Erythroblast (primary cell): ENCODE results near the gene USH1C.

Source experiments
- DNase-seq, 2 experiments: peaks; one replicate each; lab custom pipeline; 2025; lab: John Stamatoyannopoulos, UW
- GATA1 ChIP-seq: IDR thresholded peaks from 2 replicates; pipeline ENCODE4 v1.6.1; 2011; ENCODE audit warnings: low read depth, mild to moderate bottlenecking, control low read depth, low read length, moderate library complexity
- POLR2A ChIP-seq: IDR thresholded peaks from 2 replicates; pipeline ENCODE4 v1.6.1; 2011; ENCODE audit warnings: mild to moderate bottlenecking, low read length

USH1C gene

DNA sequence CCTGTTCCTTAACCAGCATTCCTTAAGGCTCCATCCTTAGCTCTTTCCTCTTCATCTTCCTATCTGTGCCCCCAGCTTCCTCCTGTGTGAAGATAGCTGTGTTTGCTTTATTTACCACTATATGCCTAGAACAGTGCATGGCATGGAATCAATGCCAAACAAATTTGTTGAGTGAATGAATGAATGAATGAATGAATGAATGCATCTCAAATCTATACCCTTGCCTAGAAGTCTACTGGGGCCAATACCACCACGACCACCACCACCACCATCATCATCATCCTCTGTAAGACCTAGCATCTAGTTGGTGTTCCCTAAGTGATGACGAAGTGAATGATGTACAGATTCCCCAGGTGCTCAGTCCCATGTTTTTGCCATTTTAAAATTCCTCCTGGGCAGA is 2.0 kb upstream of the USH1C start:
- no peak for TF ChIP-seq GATA1
- TF ChIP-seq POLR2A: no peak
- no peak for DNase-seq

DNA sequence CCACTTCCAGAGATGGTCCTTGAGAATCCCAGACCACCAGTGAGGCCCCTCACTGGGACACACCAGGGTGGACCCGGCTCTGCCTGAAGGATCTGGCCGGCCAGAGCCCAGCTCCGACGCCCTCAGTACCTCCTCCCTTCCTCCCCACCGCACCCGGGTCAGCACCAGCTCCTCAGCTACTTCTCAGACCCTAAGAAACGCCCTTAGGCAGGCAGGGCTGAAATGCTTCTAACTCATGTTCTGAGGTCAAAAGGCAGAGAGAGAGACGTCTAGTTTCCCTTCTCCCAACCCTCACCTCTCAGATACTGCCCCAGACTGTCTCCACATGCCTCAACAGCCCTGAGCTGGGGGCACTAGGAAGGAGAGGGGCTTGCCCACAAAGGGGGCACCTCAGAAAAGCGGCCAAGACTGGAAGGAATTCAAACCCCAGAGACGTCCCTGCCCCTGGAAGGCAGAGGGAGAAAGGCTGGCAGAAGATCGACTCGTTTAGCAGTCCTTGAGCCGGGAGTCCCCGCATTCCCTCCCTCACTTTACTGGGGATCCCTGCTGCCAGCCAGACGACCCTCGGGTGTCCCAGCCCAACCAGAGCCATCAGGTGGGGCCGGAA is 539 bp downstream of the USH1C start:
- TF ChIP-seq GATA1 (no peak), POLR2A (no peak)
- DNase-seq: no peak

DNA sequence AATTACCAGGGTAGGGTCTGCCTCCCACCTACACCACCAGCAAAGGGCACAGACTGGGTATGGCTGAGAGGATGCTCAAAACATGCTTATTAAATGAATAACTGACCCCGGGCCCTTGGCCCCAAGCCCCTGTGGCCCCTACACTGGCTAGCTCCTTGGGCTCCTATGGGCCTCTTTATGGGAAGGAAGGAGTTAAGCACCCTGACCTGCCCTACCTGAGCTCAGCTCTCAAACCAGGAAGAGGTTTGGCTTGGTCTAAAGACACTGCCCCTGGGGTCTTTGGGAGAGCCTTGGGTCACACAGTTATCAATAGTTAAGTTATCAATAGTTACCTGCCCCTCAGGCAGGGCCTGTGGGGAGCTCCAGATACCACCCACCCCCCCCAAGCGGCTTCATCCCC is 1.2 kb downstream of the USH1C start:
- DNase-seq: no peak
- no peak for TF ChIP-seq POLR2A
- no peak for TF ChIP-seq GATA1

DNA sequence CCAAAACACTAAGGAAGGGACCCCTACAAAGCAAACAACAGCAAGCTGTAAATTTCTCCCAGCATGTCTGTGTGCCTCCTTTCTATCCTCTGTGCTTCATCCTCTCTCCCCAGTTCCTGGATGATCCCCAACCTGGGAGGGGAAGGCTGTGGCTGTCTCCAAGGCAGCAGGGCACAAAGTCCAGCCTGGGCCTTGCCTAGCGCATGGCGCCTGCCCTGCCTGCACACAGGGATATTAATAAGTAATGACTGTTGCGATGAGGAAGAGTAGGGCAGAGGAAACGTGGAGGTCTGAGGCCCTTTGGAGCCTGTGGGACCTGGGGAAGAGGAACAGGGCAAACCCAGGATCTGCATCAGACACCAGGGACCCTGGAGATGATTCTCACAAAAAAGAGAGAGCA is 2.0 kb downstream of the USH1C start:
- TF ChIP-seq GATA1 (no peak), POLR2A (no peak)
- DNase-seq: no peak

DNA sequence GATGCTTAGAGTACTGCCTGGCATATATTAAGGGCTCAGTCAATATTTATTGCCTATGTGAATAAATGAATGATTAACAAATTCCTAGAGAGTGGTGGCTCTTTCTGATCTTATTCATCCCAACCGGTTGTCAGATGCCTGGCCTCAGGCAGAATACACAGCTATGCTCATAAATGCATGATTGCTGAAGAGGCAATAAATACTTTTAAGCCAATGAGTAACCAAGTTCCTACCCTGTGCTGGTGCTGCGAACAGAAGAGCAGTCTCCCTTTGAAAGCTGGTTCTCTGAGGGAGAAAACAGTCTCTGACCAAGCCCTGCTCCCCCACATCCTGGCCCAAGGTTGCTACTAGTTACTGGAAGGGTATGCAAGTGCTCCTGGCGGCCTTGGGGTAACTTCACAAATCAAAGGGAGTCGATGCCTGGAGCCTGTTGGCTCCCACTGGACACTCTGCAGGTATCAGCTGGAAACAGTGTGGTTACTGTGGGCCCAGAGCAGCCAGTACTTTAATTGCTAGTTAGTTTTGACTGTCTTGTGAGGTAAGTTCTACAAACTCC is 2.8 kb downstream of the USH1C start:
- DNase-seq: no peak

DNA sequence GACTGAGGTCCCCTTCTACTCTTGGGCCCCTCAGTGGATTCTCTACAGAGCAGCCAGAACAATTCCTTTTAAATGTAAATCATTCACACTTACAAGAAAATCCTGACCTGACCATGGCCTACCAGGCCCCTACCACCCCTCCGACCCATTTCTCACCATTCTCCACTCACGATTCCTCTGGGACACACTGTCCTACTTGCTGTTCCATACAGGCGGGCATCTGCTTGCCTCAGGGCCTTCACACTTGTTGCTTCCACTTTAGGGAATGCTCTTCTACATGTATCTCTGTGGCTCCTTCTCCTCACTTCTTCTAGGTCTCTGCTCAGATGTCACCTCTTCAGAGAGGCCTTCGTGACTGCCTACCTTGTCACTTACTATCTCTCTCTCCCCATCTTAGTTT is 3.4 kb downstream of the USH1C start:
- DNase-seq: no peak
- TF ChIP-seq POLR2A (no peak), GATA1 (no peak)

More for the DNA sequence above, 2.8 kb downstream of the USH1C start:
- TF ChIP-seq POLR2A (no peak), GATA1 (no peak)

DNA sequence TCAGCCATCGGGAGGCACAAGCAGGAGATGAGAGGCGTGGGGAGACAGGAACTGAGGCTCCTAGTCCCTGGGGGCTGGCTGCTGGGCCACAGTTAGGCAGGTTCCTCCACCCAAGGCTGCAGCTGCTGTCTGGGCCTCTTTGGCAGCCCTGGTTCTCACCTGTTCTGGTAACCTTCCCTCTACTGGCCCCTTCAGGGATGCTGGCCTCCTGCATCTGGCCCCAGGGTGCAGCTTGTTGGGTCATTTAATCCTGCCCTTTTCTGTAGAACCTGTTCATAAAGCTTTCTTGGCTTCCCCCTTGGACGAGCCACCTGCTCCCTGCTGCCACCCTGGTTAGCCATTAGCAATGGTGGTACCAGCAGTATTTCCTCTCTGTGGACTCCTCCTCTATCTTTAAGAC is 5.5 kb downstream of the USH1C start:
- no peak for DNase-seq
- TF ChIP-seq GATA1: no peak

DNA sequence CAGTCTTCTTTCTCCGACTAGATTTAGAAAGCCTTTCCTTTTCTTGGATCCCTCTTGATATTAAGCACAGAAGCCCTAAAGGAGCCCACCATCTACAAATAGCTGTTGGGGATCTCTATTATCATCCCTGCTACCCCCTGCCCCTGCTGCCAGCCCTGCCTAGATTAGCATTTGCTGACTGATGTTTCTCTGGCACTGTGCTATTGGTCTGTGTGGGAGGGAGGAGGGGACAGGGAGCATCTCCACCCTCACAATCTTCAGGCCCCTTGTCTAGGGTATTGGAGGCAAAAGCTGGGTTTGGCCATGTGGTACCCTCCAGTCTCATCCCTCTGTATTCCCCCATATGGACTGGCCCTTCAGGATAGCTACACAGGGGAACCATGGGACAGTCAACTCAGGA is 6.2 kb downstream of the USH1C start:
- TF ChIP-seq GATA1 (no peak), POLR2A (no peak)
- DNase-seq: no peak

DNA sequence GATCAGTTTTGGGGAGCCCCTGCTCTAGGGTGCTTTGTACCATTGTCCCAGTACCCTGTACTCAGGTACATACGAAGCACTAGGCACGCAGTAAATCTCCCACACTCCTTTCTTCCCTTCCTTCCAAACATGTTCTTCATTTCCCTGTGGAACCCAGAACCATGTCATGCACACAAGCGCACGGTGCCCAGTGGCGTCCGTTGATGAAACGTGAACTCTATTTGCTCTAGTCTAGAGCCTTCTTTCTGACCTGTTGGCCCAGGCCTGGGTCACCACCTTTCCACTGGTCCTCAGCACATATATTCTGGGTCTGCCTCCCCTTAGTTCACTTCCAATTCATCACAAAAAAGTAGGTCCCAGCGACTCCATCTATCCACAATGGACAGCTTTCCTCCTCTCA is 7.0 kb downstream of the USH1C start:
- no peak for DNase-seq
- TF ChIP-seq GATA1: no peak
- no peak for TF ChIP-seq POLR2A

DNA sequence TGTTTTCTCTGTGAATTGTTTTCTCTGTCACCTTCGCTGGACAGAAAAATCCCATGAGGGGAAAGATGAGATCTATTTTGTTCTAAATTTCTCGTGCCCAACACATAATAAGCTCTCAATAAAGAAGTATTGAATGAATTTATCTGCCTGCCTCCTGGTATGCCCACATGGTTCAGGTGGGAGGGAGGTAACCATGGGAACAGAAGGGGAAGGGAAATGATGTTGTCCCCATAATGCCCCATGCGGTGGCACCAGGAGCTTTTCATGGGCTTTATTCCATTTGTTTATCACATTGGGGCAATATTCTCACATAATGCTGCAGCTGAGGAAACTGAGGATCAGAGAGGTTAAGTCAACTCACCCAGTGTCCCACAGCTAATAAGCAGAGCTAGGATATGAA is 8.7 kb downstream of the USH1C start:
- no peak for DNase-seq
- TF ChIP-seq POLR2A (no peak), GATA1 (no peak)

DNA sequence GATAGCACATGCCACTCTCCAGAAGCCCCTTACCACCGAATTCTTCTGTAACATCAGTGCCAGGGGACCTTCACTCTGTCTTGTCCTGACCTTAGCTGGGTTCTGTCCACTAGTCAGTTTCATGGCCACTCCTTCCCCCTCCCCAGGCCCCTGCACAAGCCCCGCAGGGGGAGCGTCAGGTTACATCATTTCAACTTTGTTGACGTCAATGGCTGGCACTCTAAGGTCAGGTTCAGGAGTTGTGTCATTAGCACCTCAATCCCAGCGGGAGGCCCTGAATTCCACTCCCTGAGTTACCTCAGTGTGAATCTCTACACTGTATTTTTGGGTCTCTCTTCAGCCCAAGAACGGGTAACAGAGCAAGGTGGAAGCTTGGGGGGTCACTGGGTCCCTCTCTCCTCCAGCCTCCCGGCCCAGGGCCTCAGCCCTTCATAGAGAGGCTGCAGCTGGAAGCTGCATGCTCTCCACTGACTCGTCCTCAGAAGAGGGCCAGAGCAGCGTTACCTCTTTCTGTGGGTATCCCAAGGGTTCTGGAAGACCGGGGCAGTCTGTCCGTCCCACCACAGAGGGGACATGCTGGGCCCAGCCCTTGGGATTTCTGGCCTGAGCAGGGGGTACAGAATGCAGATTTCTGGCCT is 10.3 kb downstream of the USH1C start:
- TF ChIP-seq POLR2A (no peak), GATA1 (no peak)
- no peak for DNase-seq

DNA sequence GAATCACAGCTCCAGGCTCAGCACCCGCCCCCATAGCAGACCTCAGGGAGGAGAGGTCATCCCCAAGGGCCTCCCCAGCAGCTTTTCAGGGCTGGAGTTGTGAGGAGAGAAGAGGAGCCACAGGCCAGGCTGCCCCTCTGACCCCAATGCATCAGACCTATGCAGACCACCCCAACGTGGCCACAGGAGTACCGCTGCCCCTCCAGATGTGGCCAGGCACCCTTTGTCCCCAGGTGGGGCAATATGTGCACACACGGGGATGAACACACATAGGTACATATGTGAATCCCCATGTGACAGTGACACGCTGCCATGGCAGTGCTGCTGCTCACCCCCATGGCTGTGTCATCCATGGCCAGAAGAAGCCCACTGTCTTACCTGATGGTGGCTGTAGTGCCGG is 10.9 kb downstream of the USH1C start:
- no peak for TF ChIP-seq GATA1
- no peak for TF ChIP-seq POLR2A
- no peak for DNase-seq

DNA sequence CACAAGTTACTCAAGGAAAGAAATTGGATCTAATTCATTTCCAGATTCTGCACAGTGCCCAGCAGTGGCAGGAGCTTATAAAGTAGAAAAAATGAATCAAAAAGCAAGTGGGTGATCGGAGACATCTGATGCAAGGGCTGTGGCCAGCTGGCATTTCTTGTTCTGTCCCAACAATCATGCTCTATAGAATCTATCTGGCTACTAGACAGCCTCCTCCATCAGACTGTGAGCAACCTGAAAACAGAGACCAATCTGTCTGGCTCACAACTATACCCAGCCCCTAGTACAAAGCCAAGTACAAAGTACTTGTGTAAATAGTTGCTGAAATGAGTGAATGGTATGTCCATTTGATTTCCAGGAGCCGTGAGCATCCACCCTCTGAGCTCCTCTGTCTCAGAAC is 11.4 kb downstream of the USH1C start:
- DNase-seq: no peak

DNA sequence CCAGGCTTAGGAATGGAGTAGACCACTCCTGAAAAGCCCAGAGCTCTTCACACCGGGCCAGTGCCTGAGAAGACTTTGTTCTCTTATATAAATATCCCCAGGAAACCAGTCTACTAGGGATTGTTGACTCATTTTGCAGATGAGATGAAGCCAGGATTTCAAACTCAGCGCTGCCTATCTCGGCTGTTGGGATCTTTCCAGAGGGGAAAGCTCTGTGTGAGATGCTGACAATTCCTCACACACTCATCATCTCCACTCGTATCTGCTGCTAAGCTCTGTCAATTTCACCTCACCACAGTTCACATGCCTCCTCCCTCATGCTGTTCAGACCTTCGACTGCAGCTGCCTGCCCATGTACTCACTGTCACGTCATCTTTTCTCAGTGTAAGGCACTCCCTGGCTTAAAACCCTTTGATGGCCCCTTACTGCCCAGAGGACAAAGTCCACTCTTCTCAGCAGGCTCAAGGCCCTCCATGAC is 12.5 kb downstream of the USH1C start:
- no peak for TF ChIP-seq GATA1
- TF ChIP-seq POLR2A: no peak
- no peak for DNase-seq

More for the DNA sequence above, 11.4 kb downstream of the USH1C start:
- TF ChIP-seq GATA1 (no peak), POLR2A (no peak)
